HS-27A (cell line): ENCODE data around the gene PCDHGA10.
"Not testable (repeated sequence)": the region's sequence is repeated elsewhere in the genome, so short reads cannot be mapped to it uniquely, and the experiment has no call there.

Experiments
- DNase-seq: peaks from one replicate; pipeline ENCODE4 v3.0.0-alpha.2; 2012; ENCODE audit warnings: low read depth, missing footprints

Gene PCDHGA10

GRCh38 chr5:141420855-141421488, 8.2 kb downstream of the PCDHGA10 start, which contains the start of gene PCDHGA11:
TSS of gene PCDHGA11 (plus strand) at chr5:141421051. CDS start at chr5:141421228, 177 bp downstream.
- no peak for DNase-seq

GRCh38 chr5:141421489-141421855, 8.7 kb downstream of the PCDHGA10 start:
- no peak for DNase-seq

GRCh38 chr5:141422742-141423291, 10.0 kb downstream of the PCDHGA10 start:
- no peak for DNase-seq

- no peak for DNase-seq
Measured at GRCh38 chr5:141427783-141428426, 15.1 kb downstream of the PCDHGA10 start.

- DNase-seq: no peak
Measured at GRCh38 chr5:141430332-141431113, 17.7 kb downstream of the PCDHGA10 start, which contains the start of gene PCDHGA12. TSS of gene PCDHGA12 (plus strand) at chr5:141430507. CDS start at chr5:141430760, 253 bp downstream.

GRCh38 chr5:141431286-141431685, 18.5 kb downstream of the PCDHGA10 start:
- DNase-seq: no peak

- not testable (repeated sequence) for DNase-seq
Measured at GRCh38 chr5:141432308-141432707, 19.5 kb downstream of the PCDHGA10 start.

- not testable (repeated sequence) for DNase-seq
Measured at GRCh38 chr5:141432726-141433125, 19.9 kb downstream of the PCDHGA10 start.

GRCh38 chr5:141434006-141434405, 21.2 kb downstream of the PCDHGA10 start:
- DNase-seq: no peak

- DNase-seq: no peak
Measured at GRCh38 chr5:141437221-141437620, 24.4 kb downstream of the PCDHGA10 start.

- no peak for DNase-seq
Measured at GRCh38 chr5:141439411-141440141, 26.8 kb downstream of the PCDHGA10 start.

- no peak for DNase-seq
Measured at GRCh38 chr5:141440341-141440740, 27.6 kb downstream of the PCDHGA10 start.

- no peak for DNase-seq
Measured at GRCh38 chr5:141441571-141442170, 28.9 kb downstream of the PCDHGA10 start.

GRCh38 chr5:141465351-141465750, 52.6 kb downstream of the PCDHGA10 start:
- DNase-seq: no peak
